Astrocyte (in vitro differentiated cells and primary cell): ENCODE results near the gene PROSER1. TPM values are rescaled to one million over a fixed set of nuclear protein-coding genes. Genes with fewer than 3 reads are reported as not detected.

Source experiments
- DNase-seq: peaks from one replicate; pipeline ENCODE4 v3.0.0-alpha.2; 2010; ENCODE audit warnings: low read depth
- FAIRE-seq: peaks from 2 replicates; lab custom pipeline; 2011; peaks lifted over from hg19 to GRCh38; lab: Jason Lieb, UNC
- H2AFZ ChIP-seq: 2 replicates; pipeline ENCODE4 v1.6.0; 2012; ENCODE audit warnings: low read depth, low read length, inconsistent platforms
- H3K27ac ChIP-seq: 2 replicates; pipeline ENCODE4 v1.5.1; 2011; ENCODE audit warnings: low read depth, low read length, inconsistent platforms
- H3K27me3 ChIP-seq: 2 replicates; pipeline ENCODE4 v1.6.0; 2011; ENCODE audit warnings: low read length, inconsistent platforms; ENCODE audit not compliant: insufficient read depth
- H3K36me3 ChIP-seq: 2 replicates; pipeline ENCODE4 v1.5.1; 2011; ENCODE audit warnings: low read length, inconsistent platforms; ENCODE audit not compliant: insufficient read depth
- H3K4me1 ChIP-seq: 2 replicates; pipeline ENCODE4 v1.5.1; 2011; ENCODE audit warnings: low read length, inconsistent platforms; ENCODE audit not compliant: insufficient read depth
- H3K4me2 ChIP-seq: 2 replicates; pipeline ENCODE4 v1.6.0; 2012; ENCODE audit warnings: low read length, inconsistent platforms
- H3K4me3 ChIP-seq: 2 replicates; pipeline ENCODE4 v1.5.1; 2011; ENCODE audit warnings: low read depth, mild to moderate bottlenecking, low read length, inconsistent platforms; ENCODE audit not compliant: insufficient read depth
- H3K79me2 ChIP-seq: 2 replicates; pipeline ENCODE4 v1.6.0; 2012; ENCODE audit warnings: mild to moderate bottlenecking, low read length, inconsistent platforms; ENCODE audit not compliant: insufficient read depth
- H3K9ac ChIP-seq: 2 replicates; pipeline ENCODE4 v1.6.0; 2012; ENCODE audit warnings: mild to moderate bottlenecking, low read length, inconsistent platforms
- H3K9me3 ChIP-seq: 2 replicates; pipeline ENCODE4 v1.5.1; 2012; ENCODE audit warnings: low read depth, mild to moderate bottlenecking, low read length, inconsistent platforms; ENCODE audit not compliant: insufficient read depth
- H4K20me1 ChIP-seq: 2 replicates; pipeline ENCODE4 v1.6.0; 2012; ENCODE audit warnings: low read length, inconsistent platforms; ENCODE audit not compliant: insufficient read depth
- H3K27ac Mint-ChIP-seq: one replicate; pipeline ENCODE4 v1.8.0; 2021; ENCODE audit warnings: mild to moderate bottlenecking, mixed read lengths; ENCODE audit not compliant: unreplicated experiment
- H3K27me3 Mint-ChIP-seq: one replicate; pipeline ENCODE4 v1.8.0; 2021; ENCODE audit warnings: low read depth, mixed read lengths; ENCODE audit not compliant: unreplicated experiment
- H3K36me3 Mint-ChIP-seq: one replicate; pipeline ENCODE4 v1.8.0; 2021; ENCODE audit warnings: low read depth, mixed read lengths; ENCODE audit not compliant: unreplicated experiment
- H3K4me1 Mint-ChIP-seq: one replicate; pipeline ENCODE4 v1.8.0; 2021; ENCODE audit warnings: low read depth, mixed read lengths; ENCODE audit not compliant: unreplicated experiment
- H3K4me3 Mint-ChIP-seq: one replicate; pipeline ENCODE4 v1.8.0; 2021; ENCODE audit warnings: mild to moderate bottlenecking, moderate library complexity, mixed read lengths; ENCODE audit not compliant: unreplicated experiment
- H3K9me3 Mint-ChIP-seq: one replicate; pipeline ENCODE4 v1.8.0; 2021; ENCODE audit warnings: mild to moderate bottlenecking, mixed read lengths; ENCODE audit not compliant: unreplicated experiment
- CTCF ChIP-seq: IDR thresholded peaks from 2 replicates; pipeline ENCODE4 v1.5.1; 2011; ENCODE audit warnings: low read depth, mild to moderate bottlenecking, inconsistent platforms, low read length, moderate library complexity; ENCODE audit not compliant: insufficient read depth
- EZH2 ChIP-seq: IDR thresholded peaks from 2 replicates; pipeline ENCODE4 v1.6.1; 2012; ENCODE audit warnings: mild to moderate bottlenecking, low read length, inconsistent platforms; ENCODE audit not compliant: insufficient read depth
- total RNA-seq: library from RNA; stranded (reverse); gene quantifications from 2 replicates; pipeline ENCODE4 v1.2.1, GENCODE V29; 2021

Gene PROSER1
- total RNA-seq, 1 donor from 2014 or later = 35.3 TPM

- no peaks in the 10 kb centered on the region for H4K20me1 ChIP-seq
- Mint-ChIP-seq H3K27ac (no peak overlapping the region), H3K9me3 (no peaks in the 10 kb centered on the region), H3K4me3 (no peak overlapping the region), H3K27me3 (no peaks in the 10 kb centered on the region), H3K4me1 (no peaks in the 10 kb centered on the region), H3K36me3 (no peaks in the 10 kb centered on the region)
- no peak overlapping the region for H2AFZ ChIP-seq
- H3K9me3 ChIP-seq = no peaks in the 10 kb centered on the region
- H3K9ac ChIP-seq = no peak overlapping the region
- DNase-seq (no peak), FAIRE-seq (no peak)
- TF ChIP-seq CTCF = no peak
- no peak for TF ChIP-seq EZH2
- no peaks in the 10 kb centered on the region for H3K4me1 ChIP-seq
- no peaks in the 10 kb centered on the region for H3K27me3 ChIP-seq
- no peaks in the 10 kb centered on the region for H3K36me3 ChIP-seq
- no peak overlapping the region for H3K4me3 ChIP-seq
- H3K79me2 ChIP-seq = no peaks in the 10 kb centered on the region
- no peak overlapping the region for H3K27ac ChIP-seq
- no peak overlapping the region for H3K4me2 ChIP-seq
Measured at GRCh38 chr13:38993381-38993780, 44.5 kb downstream of the PROSER1 start.

- Mint-ChIP-seq H3K27ac (peak within 1 kb of the TSS; percentile 21), H3K4me1 (no peaks in the 10 kb centered on the region), H3K9me3 (no peaks in the 10 kb centered on the region), H3K36me3 (no peaks in the 10 kb centered on the region), H3K27me3 (no peaks in the 10 kb centered on the region), H3K4me3 (no peak within 1 kb of the TSS)
- no peaks in the 10 kb centered on the region for H3K36me3 ChIP-seq
- H3K4me1 ChIP-seq = no peaks in the 10 kb centered on the region
- FAIRE-seq = no peak
- TF ChIP-seq EZH2 (no peak), CTCF (no peak)
- H3K4me2 ChIP-seq = no peak within 1 kb of the TSS
- no peak within 1 kb of the TSS for H3K27ac ChIP-seq
- DNase-seq = no peak
- H4K20me1 ChIP-seq = no peaks in the 10 kb centered on the region
- H3K27me3 ChIP-seq = no peaks in the 10 kb centered on the region
- H3K9ac ChIP-seq = no peak within 1 kb of the TSS
- H3K4me3 ChIP-seq = no peak within 1 kb of the TSS
- H3K79me2 ChIP-seq = no peaks in the 10 kb centered on the region
- no peak within 1 kb of the TSS for H2AFZ ChIP-seq
- no peaks in the 10 kb centered on the region for H3K9me3 ChIP-seq
Measured at GRCh38 chr13:38990693-38991092, 47.2 kb downstream of the PROSER1 start, which contains the start of gene STOML3. Gene STOML3 (minus strand): TSS chr13:38990831. CDS start chr13:38990721, 110 bp downstream.

GRCh38 chr13:38981096-38981495 is 56.8 kb downstream of the PROSER1 start:
- H4K20me1 ChIP-seq = no peaks in the 10 kb centered on the region
- no peak for TF ChIP-seq CTCF
- TF ChIP-seq EZH2 = no peak
- peak overlapping the region; percentile 1 for H3K27ac Mint-ChIP-seq
- no peak overlapping the region for H3K9ac ChIP-seq
- H3K27me3 Mint-ChIP-seq = no peaks in the 10 kb centered on the region
- H3K9me3 Mint-ChIP-seq = no peaks in the 10 kb centered on the region
- no peak overlapping the region for H3K4me2 ChIP-seq
- H3K4me3 Mint-ChIP-seq = no peak overlapping the region
- FAIRE-seq = no peak
- H3K36me3 Mint-ChIP-seq = no peaks in the 10 kb centered on the region
- H3K4me1 ChIP-seq = no peaks in the 10 kb centered on the region
- H3K27ac ChIP-seq = no peak overlapping the region
- no peaks in the 10 kb centered on the region for H3K79me2 ChIP-seq
- H3K9me3 ChIP-seq = no peaks in the 10 kb centered on the region
- no peak overlapping the region for H2AFZ ChIP-seq
- H3K36me3 ChIP-seq = no peaks in the 10 kb centered on the region
- DNase-seq = no peak
- no peak overlapping the region for H3K4me3 ChIP-seq
- peaks cover 6% of the 10 kb centered on the region for H3K4me1 Mint-ChIP-seq
- no peaks in the 10 kb centered on the region for H3K27me3 ChIP-seq
